HG03108 (cell line): ENCODE measurements around the gene FOXS1.

Experiments used
- ATAC-seq: cut with Tn5 transposase; IDR thresholded peaks from one replicate; pipeline ENCODE4 v1.9.1; 2021; ENCODE audit warnings: moderate library complexity; ENCODE audit not compliant: unreplicated experiment

FOXS1 gene

DNA sequence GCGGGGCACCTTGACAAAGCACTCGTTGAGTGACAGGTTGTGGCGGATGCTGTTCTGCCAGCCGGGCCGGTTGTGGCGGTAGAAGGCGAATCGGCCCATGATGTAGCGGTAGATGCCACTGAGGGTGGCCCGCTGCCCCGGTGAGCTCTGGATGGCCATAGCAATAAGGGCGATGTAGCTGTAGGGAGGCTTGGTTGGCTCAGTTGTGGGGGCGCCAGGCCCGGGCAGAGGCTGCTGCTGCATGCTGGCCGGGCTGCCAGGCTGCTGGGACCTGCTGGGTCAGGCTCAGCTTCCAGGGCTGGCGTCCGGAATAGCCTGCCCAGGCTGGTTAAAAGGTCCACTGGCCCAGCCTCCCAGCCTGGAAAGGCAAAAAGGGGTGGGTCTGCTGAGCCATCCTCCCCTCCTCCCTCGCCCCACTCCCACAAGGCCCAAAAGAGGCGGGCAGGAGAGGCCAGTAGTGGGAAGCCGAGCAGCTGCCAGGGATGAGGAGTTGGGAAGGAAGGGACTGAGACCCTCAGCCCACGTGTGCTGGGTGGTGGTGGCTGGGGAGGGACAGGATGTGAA lies at the start of gene FOXS1:
FOXS1 (minus strand) TSS at position 305 of the 564 bp plus-strand sequence; CDS start at position 243, 62 bp downstream.
- no peak for ATAC-seq

DNA sequence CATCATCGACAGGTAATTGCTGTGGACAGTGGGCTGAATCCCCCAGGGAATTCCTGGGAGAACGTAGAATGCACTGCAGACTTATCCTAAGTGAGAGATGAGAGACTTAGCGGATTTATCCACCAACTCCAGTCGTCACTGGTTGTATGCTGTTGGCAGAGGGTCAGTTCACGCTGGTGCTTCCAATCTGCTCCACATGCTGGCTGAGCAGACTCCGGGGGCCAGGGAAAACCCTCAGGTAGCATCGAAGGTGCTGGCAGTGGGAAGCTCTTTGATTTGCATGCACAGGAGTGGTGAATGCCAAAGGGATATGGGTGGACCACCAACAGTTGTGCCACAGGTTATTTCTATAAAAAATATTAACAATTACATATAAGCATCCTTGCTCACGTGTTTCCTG lies 45.2 kb upstream of the FOXS1 start:
- no peak for ATAC-seq

GRCh38 chr20:31883829-31884228 lies 38.4 kb upstream of the FOXS1 start:
- no peak for ATAC-seq

DNA sequence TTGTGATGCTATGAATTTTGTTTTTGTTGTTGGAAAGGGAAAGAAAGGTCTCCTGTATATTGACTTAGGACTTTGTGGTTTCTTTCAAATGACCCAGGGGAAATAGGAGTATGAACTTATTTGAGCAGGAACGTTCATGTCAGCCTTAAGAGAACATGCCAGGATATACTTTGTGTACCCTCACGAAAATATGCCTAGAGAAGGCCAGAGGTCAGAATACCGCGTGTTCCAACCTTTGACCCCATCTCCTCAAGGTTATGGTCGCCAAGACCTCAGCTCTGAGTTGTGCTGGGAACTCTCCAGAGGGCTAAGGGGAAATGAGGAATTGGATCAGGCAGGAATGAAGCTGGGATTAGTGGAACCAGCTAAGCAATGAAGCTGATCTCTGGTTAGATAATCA lies 36.5 kb upstream of the FOXS1 start:
- no peak for ATAC-seq

- ATAC-seq = peak; percentile 64
Observed at GRCh38 chr20:31879143-31879987, 34.0 kb upstream of the FOXS1 start.

- ATAC-seq = no peak
Observed at GRCh38 chr20:31877684-31878083, 32.3 kb upstream of the FOXS1 start.

- no peak for ATAC-seq
Observed at GRCh38 chr20:31875671-31876070, 30.3 kb upstream of the FOXS1 start.

- no peak for ATAC-seq
Observed at GRCh38 chr20:31872406-31872805, 27.0 kb upstream of the FOXS1 start.

GRCh38 chr20:31871618-31871954 lies 26.2 kb upstream of the FOXS1 start:
- no peak for ATAC-seq

DNA sequence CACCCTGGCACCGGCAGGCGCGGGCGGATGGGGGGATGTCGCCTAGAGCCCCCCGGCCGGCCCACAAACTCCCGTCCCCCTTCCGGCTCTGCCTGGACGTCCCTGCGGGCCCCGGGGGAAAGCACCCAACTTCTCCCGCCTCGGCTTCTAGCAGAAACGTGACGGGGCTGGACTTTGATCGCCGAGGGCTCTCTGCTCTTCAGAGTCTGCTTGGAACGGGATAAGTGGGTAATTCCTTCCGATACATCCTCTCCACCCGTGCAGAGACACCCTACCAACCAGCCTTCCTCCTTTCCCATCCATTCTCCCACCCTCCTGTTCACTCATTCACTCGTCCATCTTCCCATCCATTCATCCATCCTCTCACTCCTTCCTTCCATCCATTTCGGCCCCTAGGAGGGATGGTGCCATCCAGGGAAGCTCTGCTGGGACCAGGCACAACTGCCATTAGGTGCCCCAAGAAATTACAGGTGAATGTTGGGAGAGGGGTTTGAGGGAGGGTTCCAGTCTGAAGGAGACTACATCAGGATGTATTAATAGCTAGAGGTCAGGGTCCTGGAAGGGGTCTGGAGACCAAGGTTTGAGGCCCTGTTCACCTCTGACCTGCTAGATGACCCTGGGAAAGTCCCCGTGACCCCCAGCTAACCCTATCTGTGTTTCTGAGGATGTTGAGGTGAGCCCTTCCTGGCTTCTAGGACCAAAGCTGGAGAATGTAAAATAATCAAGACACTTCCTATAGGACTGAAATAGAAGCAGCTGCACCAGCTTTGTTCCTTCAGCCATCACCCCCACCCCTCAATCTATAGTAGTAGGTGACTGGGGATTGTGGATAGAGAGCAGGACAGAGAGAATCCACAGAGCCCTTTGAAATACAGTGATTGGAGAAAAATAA lies 25.6 kb upstream of the FOXS1 start:
- ATAC-seq = no peak

DNA sequence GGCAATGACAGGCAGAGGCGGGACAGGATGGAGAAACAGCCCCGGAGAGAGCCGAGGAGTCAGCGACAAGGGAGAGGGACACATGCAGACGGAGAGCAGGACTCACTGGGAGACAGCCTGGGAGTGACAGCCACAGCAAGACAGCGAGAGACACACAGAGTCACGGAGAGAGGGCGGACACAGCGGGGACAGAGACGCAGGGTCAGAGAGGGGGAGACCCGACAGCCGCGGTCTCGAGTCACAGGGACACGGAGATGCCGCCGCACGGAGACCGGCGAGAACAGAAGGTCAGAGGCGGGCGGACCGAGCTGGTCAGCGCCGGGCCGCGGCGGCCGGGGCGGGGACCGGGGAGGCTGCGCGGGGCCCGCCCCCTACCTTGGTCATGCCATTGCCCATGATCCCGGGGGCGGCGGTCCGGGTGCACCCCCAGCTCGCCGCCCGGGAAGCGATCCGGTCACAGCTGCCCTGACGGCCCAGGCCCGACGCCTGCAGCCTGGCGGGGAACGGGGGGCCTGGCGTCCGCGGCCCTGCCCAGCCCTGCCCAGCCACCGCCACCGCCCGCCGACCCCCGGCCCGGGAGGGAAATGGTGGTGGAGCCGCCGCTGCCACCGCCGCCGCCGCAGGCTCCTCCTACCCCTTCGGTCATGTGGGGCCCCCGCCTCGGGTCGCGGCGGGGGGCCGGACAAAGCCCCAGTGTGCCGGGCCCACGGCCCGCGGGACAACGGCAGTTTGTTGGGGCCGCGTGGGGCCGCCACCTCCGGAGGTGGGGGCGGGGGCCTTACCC lies 24.7 kb upstream of the FOXS1 start, which contains the start of the genes DUSP15 and TTLL9:
DUSP15 (minus strand) TSS at position 586 of the 784 bp plus-strand sequence; CDS start at position 396, 190 bp downstream.
TTLL9 (plus strand) TSS at position 693 of the 784 bp plus-strand sequence. CDS start 493 bp downstream, outside the sequence.
- no peak for ATAC-seq

GRCh38 chr20:31869673-31869941 lies 24.2 kb upstream of the FOXS1 start:
- ATAC-seq = no peak

GRCh38 chr20:31868853-31869672 lies 23.7 kb upstream of the FOXS1 start:
- ATAC-seq = no peak

DNA sequence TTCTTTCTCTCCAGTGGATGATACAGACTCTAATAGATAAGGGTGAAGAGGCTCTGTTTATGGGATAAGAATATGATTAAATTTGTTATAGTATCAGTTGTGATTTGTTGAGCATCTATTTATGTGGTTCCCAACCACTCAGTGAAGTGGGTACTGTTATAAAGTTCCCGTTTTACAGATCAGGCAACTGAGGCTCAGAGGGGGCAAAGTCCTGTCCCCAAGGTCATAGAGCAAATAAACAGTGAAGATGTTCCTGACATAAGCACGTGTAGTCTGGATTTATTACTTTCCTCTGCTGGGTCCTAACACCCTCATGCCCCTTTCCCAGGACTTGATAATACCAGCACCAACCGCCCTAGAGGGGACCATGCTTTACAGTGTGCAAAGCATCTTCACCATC lies 20.8 kb upstream of the FOXS1 start:
- no peak for ATAC-seq

DNA sequence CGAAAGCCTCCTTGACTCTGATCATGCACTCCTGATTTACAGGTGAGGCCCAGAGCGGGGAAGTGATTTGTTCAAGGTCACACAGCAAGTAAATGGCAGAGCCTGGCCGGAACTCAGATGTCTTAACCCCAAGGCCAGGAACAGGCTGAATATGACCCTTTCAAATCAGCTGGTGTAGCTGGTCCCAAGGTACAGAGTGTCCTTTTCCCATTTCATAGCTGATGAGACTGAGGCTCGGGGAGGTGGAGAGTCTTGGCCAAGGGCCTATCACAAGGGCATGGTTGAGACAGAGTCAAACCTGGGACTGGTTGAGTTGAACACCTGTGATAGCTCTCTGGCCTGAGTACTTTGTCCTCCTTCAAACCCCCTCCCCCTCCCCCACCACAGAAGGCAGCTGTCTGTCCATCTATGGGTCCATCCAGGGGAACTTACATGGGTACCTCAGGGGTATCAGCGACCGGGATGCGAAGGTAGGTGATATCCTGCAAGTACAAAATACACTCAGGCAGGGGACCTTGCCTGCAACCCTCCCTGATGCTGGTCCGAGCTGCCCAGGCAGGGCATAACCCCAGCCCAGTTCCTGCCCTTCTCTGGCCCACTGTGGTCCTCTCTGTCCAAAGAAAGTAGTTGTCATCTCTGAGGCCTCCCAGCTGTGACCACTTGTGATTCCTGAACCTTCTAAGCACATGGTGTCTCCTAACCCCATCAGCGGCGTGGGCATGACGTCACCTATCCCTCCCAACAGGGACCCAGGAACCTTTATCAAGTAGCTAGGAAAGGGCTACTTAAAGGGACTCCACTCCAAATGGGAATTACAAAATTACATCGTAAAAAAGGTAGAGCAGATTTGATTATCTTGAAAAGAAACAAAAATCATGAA lies 19.4 kb upstream of the FOXS1 start:
- no peak for ATAC-seq

DNA sequence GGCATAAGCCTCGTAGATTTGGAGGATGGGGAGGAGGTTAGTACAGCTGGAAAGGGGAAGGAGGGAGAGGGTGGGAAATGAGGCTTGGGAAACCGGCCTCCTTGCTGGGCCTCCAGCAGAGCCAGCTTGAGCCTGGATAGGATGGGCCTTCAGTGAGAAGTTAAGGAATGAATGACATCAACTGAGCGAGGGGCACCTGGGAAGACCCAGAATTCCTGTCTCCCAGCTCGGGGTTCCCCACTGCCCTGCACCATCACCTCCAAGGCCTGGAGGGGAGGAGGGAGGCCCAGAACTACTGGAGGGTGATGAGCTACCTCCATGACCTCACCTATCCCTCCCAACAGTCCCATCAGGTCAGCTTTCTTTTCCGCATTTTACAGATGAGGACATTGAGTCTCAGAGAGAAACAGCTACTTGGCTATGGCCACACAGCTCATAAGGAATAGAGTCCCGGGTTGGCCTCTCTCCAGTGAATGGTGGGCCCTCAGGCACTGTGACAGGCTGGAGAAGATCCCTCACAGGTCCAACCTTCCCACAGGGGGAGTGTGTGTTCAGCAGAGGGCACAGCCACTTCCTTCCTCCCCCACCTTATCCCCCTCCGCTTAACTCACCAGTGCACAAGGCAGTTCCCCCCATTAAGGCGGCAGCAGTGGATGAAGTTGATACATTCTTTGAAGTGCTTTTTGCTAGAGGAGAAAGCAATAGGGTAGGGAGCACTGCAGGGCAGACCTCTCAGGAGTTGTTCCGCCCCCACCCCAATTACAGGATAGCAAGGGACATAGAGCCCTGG lies 18.1 kb upstream of the FOXS1 start:
- ATAC-seq = no peak

GRCh38 chr20:31862506-31862905 lies 17.1 kb upstream of the FOXS1 start:
- no peak for ATAC-seq

- ATAC-seq = no peak
Observed at GRCh38 chr20:31862157-31862470, 16.7 kb upstream of the FOXS1 start.
